ENCODE results near the gene TMPRSS13. TPM values are rescaled to one million over a fixed set of nuclear protein-coding genes. Genes with fewer than 3 reads are reported as not detected.

The TMPRSS13 gene
- total and polyA plus RNA-seq, 9 of the 15 experiments (the other 6 are each of a cell fraction or from before 2014, with no cell fraction given): 0.11 to 0.29 (median 0.15) TPM

DNA sequence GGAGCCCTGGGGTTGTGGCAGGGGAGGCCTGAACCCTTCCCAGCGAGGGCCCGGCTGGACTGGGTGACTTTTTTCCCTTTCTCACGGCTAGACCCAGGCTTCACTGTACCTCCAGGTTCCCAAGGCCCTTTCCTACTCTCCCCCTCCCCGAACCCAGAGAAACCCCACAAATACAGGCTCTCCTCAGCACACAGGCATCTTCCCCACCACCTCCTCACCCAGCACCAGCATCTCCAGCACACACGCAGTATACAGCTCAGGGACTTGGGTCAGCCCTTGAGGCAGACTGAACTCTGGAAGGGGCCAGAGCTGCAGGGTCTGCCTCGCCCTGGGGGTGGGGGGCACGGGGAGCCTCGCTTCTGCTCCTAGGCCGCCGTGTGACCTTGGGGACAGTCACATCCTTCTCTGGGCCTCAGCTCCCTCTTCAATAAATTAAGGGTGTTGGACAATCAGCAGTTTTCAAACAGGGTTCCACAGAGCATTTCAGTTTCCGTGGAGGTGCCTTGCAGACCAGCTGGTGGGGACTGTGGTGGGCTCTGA lies 4.5 kb downstream of the TMPRSS13 start (continued):
- TF ChIP-seq, protein P1, sequence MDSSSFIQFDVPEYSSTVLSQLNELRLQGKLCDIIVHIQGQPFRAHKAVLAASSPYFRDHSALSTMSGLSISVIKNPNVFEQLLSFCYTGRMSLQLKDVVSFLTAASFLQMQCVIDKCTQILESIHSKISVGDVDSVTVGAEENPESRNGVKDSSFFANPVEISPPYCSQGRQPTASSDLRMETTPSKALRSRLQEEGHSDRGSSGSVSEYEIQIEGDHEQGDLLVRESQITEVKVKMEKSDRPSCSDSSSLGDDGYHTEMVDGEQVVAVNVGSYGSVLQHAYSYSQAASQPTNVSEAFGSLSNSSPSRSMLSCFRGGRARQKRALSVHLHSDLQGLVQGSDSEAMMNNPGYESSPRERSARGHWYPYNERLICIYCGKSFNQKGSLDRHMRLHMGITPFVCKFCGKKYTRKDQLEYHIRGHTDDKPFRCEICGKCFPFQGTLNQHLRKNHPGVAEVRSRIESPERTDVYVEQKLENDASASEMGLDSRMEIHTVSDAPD (CRISPR knock-in tag; IDR thresholded peaks at IDR 0.05): no peak
- no peak for TF ChIP-seq LARP7 (IDR thresholded peaks at IDR 0.05)
- TF ChIP-seq, protein P2, sequence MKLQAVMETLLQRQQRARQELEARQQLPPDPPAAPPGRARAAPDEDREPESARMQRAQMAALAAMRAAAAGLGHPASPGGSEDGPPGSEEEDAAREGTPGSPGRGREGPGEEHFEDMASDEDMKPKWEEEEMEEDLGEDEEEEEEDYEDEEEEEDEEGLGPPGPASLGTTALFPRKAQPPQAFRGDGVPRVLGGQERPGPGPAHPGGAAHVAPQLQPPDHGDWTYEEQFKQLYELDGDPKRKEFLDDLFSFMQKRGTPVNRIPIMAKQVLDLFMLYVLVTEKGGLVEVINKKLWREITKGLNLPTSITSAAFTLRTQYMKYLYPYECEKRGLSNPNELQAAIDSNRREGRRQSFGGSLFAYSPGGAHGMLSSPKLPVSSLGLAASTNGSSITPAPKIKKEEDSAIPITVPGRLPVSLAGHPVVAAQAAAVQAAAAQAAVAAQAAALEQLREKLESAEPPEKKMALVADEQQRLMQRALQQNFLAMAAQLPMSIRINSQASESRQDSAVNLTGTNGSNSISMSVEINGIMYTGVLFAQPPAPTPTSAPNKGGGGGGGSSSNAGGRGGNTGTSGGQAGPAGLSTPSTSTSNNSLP (IDR thresholded peaks at IDR 0.05; ENCODE audit: borderline replicate concordance, low read depth, low read length): no peak
- no peak for TF ChIP-seq ILK (tag; IDR thresholded peaks at IDR 0.05; ENCODE audit: borderline replicate concordance, low read depth)
- no peak for TF ChIP-seq RFX1 (IDR thresholded peaks at IDR 0.05)
- TF ChIP-seq HCFC1 (IDR thresholded peaks at IDR 0.05; ENCODE audit: low read depth, low read length): no peak
- TF ChIP-seq, protein P3, sequence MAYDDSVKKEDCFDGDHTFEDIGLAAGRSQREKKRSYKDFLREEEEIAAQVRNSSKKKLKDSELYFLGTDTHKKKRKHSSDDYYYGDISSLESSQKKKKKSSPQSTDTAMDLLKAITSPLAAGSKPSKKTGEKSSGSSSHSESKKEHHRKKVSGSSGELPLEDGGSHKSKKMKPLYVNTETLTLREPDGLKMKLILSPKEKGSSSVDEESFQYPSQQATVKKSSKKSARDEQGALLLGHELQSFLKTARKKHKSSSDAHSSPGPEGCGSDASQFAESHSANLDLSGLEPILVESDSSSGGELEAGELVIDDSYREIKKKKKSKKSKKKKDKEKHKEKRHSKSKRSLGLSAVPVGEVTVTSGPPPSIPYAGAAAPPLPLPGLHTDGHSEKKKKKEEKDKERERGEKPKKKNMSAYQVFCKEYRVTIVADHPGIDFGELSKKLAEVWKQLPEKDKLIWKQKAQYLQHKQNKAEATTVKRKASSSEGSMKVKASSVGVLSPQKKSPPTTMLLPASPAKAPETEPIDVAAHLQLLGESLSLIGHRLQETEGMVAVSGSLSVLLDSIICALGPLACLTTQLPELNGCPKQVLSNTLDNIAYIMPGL (CRISPR knock-in tag; IDR thresholded peaks at IDR 0.05): no peak
- TF ChIP-seq, protein P4, sequence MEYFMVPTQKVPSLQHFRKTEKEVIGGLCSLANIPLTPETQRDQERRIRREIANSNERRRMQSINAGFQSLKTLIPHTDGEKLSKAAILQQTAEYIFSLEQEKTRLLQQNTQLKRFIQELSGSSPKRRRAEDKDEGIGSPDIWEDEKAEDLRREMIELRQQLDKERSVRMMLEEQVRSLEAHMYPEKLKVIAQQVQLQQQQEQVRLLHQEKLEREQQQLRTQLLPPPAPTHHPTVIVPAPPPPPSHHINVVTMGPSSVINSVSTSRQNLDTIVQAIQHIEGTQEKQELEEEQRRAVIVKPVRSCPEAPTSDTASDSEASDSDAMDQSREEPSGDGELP (CRISPR knock-in tag; IDR thresholded peaks at IDR 0.05; ENCODE audit: borderline replicate concordance): no peak

All from K562 (cell line).